GM23248 (cell line): Measurements from ENCODE around the gene NOS1.

Source experiments
- EZH2 ChIP-seq: fragments of 200-600 bp; sonication (generic); IDR thresholded peaks from 2 replicates; pipeline ENCODE4 v1.6.1; 2018; ENCODE audit warnings: antibody characterized with exemption, mild to moderate bottlenecking; ENCODE audit not compliant: insufficient read depth, poor library complexity, severe bottlenecking
- EZH2phosphoT487 ChIP-seq: fragments of 200-600 bp; sonication (generic); IDR thresholded peaks from 2 replicates; pipeline ENCODE4 v1.6.1; 2018; ENCODE audit warnings: antibody characterized with exemption, moderate library complexity, mild to moderate bottlenecking, low read depth; ENCODE audit not compliant: insufficient read depth

GRCh38 chr12:117293510-117293909 is 67.9 kb downstream of the NOS1 start:
- TF ChIP-seq EZH2 (no peak), EZH2phosphoT487 (no peak)
